ENCODE data around the gene CCDC192.
"Not testable (repeated sequence)": the region's sequence is repeated elsewhere in the genome, so short reads cannot be mapped to it uniquely, and the experiment has no call there.

CCDC192 gene

GRCh38 chr5:127700237-127700766 lies 2.9 kb upstream of the CCDC192 start:
- peak overlapping the region; percentile 40; the same call in 1 of the 2 replicates for H3K27ac ChIP-seq
- no peak for TF ChIP-seq CTCF (conservative IDR thresholded peaks at IDR 0.05)
- TF ChIP-seq ZFX (IDR thresholded peaks at IDR 0.05), result no peak

GRCh38 chr5:127702434-127702833 lies 757 bp upstream of the CCDC192 start:
- no peak overlapping the region for H3K27ac ChIP-seq
- TF ChIP-seq CTCF (conservative IDR thresholded peaks at IDR 0.05) (no peak), ZFX (IDR thresholded peaks at IDR 0.05) (no peak)

GRCh38 chr5:127705120-127705892 lies 2.1 kb downstream of the CCDC192 start:
- TF ChIP-seq CTCF (conservative IDR thresholded peaks at IDR 0.05) (no peak), ZFX (IDR thresholded peaks at IDR 0.05) (no peak)
- H3K27ac ChIP-seq, result no peak overlapping the region

GRCh38 chr5:127706691-127707090 lies 3.5 kb downstream of the CCDC192 start:
- no peak overlapping the region for H3K27ac ChIP-seq
- TF ChIP-seq CTCF (conservative IDR thresholded peaks at IDR 0.05) (no peak), ZFX (IDR thresholded peaks at IDR 0.05) (no peak)

- H3K27ac ChIP-seq, result no peak overlapping the region
These were observed 4.0 kb downstream of the CCDC192 start for GRCh38 chr5:127707209-127707608.

GRCh38 chr5:127713083-127713482 lies 9.9 kb downstream of the CCDC192 start:
- not testable (repeated sequence) for H3K27ac ChIP-seq

More at GRCh38 chr5:127707209-127707608, 4.0 kb downstream of the CCDC192 start:
- TF ChIP-seq ZFX (IDR thresholded peaks at IDR 0.05) (no peak), CTCF (conservative IDR thresholded peaks at IDR 0.05) (no peak)

- TF ChIP-seq ZFX (IDR thresholded peaks at IDR 0.05) (no peak), CTCF (conservative IDR thresholded peaks at IDR 0.05) (no peak)
- no peak overlapping the region for H3K27ac ChIP-seq
These were observed 15.0 kb downstream of the CCDC192 start for GRCh38 chr5:127718181-127718580.

- H3K27ac ChIP-seq, result no peak overlapping the region
These were observed 20.4 kb downstream of the CCDC192 start for GRCh38 chr5:127723571-127723970.

More at GRCh38 chr5:127723571-127723970, 20.4 kb downstream of the CCDC192 start:
- TF ChIP-seq ZFX (IDR thresholded peaks at IDR 0.05) (no peak), CTCF (conservative IDR thresholded peaks at IDR 0.05) (no peak)
